ENCODE measurements around the gene SELP. TPM values are rescaled to one million over a fixed set of nuclear protein-coding genes. Genes with fewer than 3 reads are reported as not detected.
A peak's percentile ranks its signal among the peaks of the same experiment; 100 is the strongest.

SELP gene
- polyA plus RNA-seq, 10 donors = 0.18 to 2.7 (median 1.1) TPM

GRCh38 chr1:169623132-169623926 lies 6.6 kb downstream of the SELP start:
- no peak for DNase-seq

GRCh38 chr1:169620565-169620964 lies 9.4 kb downstream of the SELP start:
- DNase-seq = no peak

- no peak for DNase-seq
Observed at GRCh38 chr1:169618367-169618766, 11.6 kb downstream of the SELP start.

GRCh38 chr1:169615803-169616202 lies 14.1 kb downstream of the SELP start:
- DNase-seq = no peak

- no peak for DNase-seq
Observed at GRCh38 chr1:169610858-169611257, 19.1 kb downstream of the SELP start.

GRCh38 chr1:169610108-169610507 lies 19.8 kb downstream of the SELP start:
- DNase-seq = peak in 1 of 3 donors; percentile 12

- no peak for DNase-seq
Observed at GRCh38 chr1:169608226-169608625, 21.7 kb downstream of the SELP start.

GRCh38 chr1:169604781-169605560 lies 25.0 kb downstream of the SELP start:
- DNase-seq = peak in 1 of 3 donors; percentile 10

- peak; percentile 3 to 26 (median 13) for DNase-seq
Observed at GRCh38 chr1:169601096-169601881, 28.6 kb downstream of the SELP start.

- DNase-seq = peak in 1 of 3 donors; percentile 16
Observed at GRCh38 chr1:169595764-169596711, 33.9 kb downstream of the SELP start.

GRCh38 chr1:169594391-169594790 lies 35.5 kb downstream of the SELP start:
- DNase-seq = no peak

- no peak for DNase-seq
Observed at GRCh38 chr1:169590932-169591331, 39.0 kb downstream of the SELP start.

- DNase-seq = no peak
Observed at GRCh38 chr1:169588785-169589485, 41.0 kb downstream of the SELP start.

GRCh38 chr1:169588112-169588511 lies 41.8 kb downstream of the SELP start:
- no peak for DNase-seq

- peak in 1 of 3 donors; percentile 26 for DNase-seq
Observed at GRCh38 chr1:169586395-169587255, 43.3 kb downstream of the SELP start, which contains the start of gene F5. Gene F5, minus strand, starts transcription at chr1:169586481. Its CDS starts 95 bp downstream, at chr1:169586386.

GRCh38 chr1:169586067-169586394 lies 43.9 kb downstream of the SELP start:
- no peak for DNase-seq

- no peak for DNase-seq
Observed at GRCh38 chr1:169585181-169585580, 44.7 kb downstream of the SELP start.

- no peak for DNase-seq
Observed at GRCh38 chr1:169584483-169585144, 45.3 kb downstream of the SELP start.

All from muscle of back (tissue), 11 donors.